ENCODE data around the gene NUP214.

NUP214 gene

DNA sequence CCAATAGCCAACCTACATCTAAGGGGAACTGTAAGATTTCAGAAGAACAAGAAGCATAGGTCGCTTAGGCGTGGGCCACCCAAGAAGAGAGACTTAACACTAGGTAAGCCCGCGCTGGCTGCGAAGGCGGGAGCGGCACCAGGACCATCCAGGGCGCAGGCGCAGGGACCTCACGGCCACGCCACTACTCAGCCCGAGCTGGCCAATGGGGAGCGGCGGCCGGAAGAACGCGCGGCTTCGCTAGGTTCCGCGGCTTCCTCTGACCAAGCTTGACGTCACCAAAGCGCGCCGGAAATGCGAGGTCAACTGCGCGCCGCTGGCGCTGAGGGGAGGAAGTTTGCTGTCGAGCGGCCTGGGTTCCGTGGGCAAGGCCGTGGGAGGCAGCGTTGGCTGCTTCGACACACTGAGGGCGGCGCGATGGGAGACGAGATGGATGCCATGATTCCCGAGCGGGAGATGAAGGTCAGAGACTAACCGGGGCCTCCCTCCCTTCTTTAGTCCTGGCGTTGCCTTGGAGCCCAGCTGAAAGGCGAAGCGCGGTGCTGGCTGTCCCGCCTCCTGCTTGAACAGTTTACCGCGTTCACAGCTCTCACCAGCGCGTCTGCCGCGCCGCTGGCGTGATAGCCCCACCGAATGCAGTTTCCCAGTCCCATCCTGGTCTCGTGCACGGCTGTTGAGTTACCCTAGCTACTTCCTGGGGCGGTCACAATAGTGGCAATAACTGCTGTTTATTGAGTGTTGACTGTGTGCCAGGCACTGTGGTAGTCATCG is at the start of gene NUP214:
NUP214 (plus strand) TSS at position 299 of the 771 bp plus-strand sequence; CDS start at position 418, 119 bp downstream.
- in situ Hi-C loops (cut with HindIII; ENCODE audit: low sequenced_read_pairs): no loop called here

DNA sequence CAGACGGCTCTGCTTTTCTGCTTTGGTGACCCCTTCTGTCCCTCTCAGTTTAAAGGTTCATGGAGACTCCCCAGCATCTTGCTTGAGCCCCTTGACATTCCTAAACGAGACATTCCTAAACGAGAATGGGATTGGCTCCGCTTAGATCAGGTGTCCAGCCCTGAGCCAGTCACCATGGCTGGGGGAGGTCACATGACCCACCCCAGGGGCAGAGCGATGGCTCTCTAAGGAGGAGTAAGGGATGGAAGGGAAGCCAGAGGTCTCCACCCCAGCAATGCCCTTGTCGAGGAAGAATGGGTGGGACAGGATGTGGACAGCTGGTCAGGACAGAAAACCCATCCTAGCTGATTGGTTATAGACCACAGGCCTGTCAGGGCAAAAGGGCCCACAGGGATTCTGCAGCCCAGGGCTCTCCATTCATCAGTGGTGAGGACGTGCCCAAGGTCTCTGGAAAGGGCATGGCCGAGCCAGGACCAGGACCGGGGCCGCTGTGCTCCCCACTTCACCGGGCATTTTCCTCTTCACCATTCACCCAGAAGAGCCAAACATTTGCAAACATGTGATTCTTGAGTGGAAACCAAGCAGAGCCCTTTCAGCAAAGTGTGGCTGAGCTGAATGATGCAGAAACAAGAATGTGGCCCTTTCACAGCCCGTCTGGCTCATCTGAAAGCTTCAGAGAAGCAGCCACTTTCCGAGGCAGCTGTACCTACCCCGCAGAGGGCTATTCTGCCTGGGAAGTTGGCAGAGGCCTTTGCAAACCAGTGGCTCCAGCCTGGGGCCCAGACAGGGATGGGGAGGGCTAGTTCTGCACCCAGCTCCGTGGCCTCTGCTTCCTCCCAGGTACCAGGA is 48.8 kb upstream of the NUP214 start:
- in situ Hi-C loops (cut with HindIII; ENCODE audit: low sequenced_read_pairs): no loop called here

DNA sequence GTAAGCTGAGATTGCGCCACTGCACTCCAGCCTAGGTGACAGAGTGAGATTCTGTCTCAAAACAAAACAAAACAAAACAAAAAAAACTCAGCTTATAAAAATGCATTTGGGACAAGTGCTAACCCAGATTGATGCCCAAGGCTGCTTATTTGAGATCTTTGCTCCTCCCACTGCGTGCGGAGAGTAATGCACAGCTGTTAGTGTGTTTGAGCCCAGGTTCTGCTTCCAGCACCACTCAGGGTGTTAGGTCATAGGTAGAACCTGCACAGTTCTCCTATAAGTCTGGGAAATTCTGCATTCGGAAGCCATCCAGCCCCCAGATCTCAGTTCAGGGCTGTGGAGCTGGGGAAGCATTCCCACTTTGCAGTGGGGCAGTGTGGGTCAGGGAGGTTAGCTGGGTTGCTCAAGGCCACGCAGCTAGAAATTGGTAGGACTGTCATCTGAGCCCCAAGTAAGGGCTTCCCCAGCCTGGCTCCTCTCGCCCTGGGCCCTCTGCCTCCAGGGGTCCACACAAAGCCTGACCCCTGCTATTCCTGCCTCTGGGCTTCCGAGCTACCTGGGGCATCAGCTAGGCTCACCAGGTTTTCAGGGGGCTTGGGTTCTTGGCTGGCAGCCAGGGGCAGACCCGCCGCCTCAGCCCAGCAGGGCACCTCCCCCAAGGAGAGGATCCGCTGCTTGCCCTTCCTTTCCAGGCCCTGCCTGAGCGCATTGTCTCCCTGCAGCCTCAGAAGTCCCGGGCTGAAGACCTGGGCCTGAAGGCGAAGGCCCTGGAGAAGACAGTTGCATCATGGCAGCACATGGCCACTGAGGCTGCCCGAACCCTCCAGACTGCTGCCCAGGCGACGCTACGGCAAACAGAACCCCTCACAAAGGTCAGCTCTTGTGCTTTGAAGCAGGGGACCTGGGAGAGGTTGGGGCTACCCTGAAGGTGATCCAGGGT is 46.7 kb upstream of the NUP214 start:
- in situ Hi-C loops (cut with HindIII; ENCODE audit: low sequenced_read_pairs): no loop called here

DNA sequence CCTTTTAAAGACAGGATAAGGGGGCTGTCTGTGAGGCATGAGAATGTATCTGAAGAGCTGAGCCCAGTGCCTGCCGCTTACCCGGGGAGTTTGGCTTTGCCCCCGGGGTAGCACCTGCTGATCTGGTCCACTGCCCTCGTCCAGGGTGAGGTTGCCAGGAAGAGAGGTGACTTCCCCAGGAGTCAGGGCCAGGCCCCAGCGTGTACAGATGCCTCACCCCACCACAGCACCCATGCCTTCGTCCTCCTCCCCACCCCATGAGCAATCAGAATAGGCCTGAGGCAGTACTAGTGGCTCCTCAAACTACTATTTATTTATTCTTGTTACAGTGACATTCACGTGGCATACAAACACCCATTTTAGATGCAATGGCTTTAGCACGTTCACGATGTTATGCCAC is 44.8 kb upstream of the NUP214 start:
- in situ Hi-C loops (cut with HindIII; ENCODE audit: low sequenced_read_pairs): no loop called here

DNA sequence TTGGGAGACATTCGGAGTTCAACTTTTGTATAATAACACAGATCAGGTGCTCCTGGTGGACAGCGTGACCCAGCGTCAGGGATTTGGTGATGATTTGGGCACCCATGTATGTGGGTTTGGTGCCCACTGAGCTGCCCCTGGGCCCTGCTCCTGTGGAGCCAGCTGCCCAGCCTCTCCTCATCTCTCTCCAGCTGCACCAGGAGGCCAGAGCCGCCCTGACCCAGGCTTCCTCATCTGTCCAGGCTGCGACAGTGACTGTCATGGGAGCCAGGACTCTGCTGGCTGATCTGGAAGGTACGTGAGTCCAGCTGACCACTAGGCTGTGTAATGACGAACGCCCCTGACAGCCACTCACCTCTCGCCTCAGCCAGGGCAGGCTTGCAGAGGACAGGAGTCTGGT is 43.5 kb upstream of the NUP214 start:
- in situ Hi-C loops (cut with HindIII; ENCODE audit: low sequenced_read_pairs): no loop called here

DNA sequence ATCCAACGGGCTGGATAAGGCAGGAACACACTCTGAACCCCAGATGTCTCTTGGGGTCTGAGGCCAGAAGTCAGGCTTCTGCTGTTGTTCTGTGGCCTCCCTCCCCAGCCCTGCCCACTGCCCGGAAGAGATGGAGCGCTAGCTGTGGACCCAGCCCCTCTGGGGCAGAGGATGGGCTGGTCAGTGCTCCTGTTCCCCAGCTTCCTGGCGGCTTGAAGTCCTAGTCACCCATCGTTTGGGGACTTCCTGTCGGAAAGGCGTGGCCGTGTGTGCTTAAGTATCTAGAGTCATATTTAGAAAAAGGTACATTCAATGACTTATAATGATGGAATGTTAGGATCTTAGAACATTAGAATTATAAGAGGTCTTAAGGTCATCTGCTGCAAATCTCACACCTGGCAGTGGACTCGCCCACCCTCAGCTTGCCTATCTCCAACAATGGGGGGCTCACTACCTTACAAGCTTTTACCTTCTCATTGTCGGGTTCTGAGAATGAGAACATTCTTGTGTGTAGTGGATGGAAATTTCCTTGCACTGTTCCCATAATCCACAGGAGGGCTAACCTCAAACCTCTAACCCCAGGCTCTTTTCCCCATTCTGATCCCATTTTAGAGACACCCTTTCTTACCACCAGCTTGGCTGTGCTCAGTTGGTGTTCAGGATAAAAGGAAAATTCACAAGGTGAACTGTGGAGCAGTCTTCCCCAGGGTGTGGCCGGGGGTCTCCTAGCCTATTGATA is 42.4 kb upstream of the NUP214 start:
- in situ Hi-C loops (cut with HindIII; ENCODE audit: low sequenced_read_pairs): no loop called here

DNA sequence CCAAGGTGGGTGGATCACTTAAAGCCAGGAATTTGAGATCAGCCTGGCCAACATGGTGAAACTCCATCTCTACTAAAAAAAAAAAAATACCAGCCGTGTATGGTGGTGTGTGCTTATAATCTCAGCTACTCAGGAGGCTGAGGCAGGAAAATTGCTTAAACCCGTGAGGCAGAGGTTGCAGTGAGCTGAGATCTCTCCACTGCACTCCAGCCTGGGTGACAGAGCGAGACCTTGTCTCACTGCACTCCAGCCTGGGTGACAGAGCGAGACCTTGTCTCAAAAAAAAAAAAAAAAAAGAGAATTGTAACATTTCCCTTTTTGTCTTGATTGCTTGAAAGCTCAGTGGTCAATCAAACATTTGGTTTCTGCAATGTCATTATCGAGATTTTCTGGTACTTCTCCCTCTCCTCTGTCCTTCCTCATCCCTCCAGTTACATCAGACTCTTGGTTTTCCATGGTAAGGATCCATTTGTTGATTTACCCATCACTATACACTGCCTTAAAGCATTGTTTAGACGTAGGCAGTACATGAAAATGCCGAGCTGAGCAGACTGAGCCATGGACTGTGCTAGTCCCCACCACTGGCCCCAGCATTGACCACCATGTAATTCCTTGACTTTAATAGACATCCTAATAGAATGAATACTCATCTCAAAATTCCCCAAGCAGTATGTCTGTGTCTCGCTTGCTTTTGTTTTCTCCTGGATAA is 40.6 kb upstream of the NUP214 start:
- in situ Hi-C loops (cut with HindIII; ENCODE audit: low sequenced_read_pairs): no loop called here

DNA sequence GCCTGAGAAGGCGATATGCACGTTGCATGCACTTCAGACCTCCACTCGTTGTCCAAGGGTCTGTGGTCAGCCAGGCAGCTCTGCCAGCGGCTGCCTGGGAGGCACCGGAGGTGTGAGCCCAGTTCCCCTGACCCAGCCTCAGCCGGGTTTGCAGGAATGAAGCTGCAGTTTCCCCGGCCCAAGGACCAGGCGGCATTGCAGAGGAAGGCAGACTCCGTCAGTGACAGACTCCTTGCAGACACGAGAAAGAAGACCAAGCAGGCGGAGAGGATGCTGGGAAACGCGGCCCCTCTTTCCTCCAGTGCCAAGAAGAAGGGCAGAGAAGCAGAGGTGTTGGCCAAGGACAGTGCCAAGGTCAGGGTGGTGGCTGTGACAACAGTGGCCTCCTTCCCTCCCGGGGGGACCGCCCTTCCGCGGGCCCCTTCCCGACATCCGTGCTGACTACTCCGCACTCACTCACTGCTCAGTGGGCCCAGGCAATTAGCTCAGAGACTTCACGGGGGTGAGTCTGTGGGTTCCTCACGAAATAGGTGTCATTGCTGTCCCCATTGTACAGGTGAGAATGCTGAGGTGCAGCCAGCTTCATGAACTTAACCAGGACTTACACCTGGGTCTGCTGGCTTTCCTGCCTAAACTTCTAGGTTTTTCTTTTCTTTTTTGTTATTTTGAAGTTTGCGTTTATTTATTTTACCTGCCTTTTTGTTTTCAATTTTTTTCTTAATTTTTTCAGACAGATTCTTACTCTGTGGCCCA is 39.8 kb upstream of the NUP214 start:
- in situ Hi-C loops (cut with HindIII; ENCODE audit: low sequenced_read_pairs): no loop called here

DNA sequence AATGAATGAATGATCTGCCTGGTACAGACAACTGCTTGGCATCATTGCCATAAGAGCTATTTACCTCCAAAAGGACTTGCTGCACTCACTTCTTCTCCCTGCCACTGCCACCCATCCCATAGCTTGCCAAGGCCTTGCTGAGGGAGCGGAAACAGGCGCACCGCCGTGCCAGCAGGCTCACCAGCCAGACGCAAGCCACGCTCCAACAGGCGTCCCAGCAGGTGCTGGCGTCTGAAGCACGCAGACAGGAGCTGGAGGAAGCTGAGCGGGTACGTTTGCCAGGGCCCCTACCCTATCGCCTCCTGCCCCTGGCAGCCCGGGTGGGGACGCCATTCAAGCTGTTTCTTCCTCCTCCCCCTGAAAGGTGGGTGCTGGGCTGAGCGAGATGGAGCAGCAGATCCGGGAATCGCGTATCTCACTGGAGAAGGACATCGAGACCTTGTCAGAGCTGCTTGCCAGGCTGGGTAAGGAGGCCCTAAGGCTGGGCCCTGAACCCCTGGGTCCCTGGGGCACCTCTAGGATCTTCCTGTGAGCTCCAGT is 38.0 kb upstream of the NUP214 start:
- in situ Hi-C loops (cut with HindIII; ENCODE audit: low sequenced_read_pairs): no loop called here

DNA sequence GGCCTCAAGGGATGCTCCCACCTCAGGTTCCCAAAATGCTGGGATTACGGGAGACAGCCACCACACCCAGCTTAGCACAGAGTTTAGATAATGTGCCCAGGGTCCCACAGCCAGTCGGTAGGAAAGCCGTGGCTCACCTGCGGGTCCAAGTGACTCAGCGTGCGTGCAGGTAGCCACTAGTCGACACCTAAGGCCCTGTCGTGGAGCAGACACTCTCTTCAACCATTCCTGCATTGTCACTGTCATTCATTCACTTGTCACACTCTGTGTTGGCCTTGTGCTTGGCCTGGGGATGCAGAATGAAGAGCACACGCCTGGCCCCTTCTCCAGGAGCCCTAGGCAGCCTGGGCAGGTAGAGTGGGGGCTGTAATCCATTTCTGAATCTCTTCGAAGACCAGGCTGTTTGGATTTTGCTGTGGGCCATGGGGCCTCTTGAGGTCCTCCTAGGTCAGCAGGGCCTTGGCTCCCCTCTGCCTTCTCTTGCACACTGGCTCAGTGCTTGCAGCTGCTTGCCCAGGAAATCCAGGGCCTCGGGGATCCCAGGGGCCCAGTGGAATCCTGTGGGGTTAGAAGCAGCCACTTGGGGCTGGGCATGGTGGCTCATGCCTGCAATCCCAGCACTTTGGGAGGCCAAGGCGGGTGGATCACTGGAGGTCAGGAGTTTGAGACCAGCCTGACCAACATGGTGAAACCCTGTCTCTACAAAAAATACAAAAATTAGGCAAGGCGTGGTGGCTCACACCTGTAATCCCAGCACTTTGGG is 35.2 kb upstream of the NUP214 start:
- in situ Hi-C loops (cut with HindIII; ENCODE audit: low sequenced_read_pairs): loop anchor here (10.0 kb wide), 1 partner anchor 55 kb away; no protein-coding TSS in a partner anchor

DNA sequence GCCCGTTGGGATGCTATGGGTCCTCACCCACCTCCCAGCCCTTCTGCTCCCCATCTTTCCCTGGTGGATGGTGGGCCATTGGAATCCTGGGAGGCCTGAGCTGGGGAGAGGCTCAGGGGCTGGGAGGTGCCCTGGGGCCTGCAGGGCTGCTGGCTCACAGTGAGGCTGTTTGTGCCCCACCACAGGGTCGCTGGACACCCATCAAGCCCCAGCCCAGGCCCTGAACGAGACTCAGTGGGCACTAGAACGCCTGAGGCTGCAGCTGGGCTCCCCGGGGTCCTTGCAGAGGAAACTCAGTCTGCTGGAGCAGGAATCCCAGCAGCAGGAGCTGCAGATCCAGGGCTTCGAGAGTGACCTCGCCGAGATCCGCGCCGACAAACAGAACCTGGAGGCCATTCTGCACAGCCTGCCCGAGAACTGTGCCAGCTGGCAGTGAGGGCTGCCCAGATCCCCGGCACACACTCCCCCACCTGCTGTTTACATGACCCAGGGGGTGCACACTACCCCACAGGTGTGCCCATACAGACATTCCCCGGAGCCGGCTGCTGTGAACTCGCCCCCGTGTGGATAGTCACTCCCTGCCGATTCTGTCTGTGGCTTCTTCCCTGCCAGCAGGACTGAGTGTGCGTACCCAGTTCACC is 33.9 kb upstream of the NUP214 start:
- in situ Hi-C loops (cut with HindIII; ENCODE audit: low sequenced_read_pairs): loop anchor here (10.0 kb wide), 1 partner anchor 57 kb away; no protein-coding TSS in a partner anchor

DNA sequence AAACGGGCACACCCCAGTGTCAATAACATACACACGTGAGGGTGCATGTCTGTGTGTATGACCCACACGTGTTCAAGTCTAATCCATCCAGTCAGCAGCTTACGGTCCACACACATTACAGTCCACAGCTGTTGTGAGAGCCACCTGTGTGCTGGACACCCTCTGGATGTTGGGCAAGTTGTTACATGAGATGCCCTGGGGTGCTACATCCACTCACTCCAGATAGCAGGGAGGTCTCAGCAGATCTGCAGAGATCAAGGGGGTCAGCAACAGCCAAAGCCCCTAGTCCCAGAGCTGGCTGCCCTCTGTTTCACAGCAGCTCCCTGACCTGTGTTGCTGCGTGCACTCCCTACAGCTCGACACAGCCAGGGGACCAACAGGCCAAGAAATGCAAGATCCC is 33.4 kb upstream of the NUP214 start:
- in situ Hi-C loops (cut with HindIII; ENCODE audit: low sequenced_read_pairs): loop anchor here (10.0 kb wide), 1 partner anchor 57 kb away; no protein-coding TSS in a partner anchor

DNA sequence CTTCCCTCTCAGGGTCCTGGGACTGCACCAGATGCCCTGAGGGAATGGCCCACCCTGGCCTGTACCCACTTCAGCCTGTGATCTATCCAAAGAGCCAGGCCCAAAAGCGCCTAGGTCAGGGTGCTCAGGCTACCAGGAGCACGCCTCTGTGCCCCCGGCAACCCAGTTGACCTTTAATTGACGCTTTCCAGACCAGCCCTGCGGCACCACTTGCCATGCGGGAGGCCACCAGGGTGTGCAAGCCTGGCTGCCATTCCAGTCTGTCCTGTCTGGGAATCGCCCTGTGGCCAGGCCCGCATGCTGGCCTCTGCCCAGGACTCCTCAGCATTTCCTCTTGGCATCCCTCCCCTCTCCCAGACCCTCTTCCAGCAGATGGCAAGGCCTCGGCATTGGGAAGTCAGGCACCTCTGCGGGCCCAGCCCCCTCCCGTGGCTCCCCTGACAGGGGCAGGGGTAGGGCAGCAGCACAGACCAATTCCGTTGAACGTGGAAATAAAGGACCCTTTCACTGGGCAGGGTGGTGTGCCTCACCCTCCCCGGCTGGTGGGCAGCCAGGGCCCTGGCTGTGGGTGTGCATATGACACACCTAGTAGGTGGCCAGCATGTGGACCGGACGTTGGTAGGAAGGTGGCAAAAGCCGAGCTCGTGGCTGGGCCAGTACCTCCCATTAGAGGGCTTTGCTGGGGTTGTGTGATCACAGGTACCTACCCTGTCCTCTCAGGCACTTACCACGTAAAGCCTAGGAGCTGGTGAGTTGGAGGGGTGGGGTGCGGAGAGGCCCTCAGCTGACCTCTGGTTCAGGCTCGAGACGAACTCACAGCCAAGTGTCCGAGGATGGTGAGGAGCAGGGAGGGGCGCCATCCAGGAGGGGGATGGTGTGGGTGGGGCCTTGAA is 32.6 kb upstream of the NUP214 start:
- in situ Hi-C loops (cut with HindIII; ENCODE audit: low sequenced_read_pairs): loop anchor here (10.0 kb wide), 1 partner anchor 58 kb away; no protein-coding TSS in a partner anchor

DNA sequence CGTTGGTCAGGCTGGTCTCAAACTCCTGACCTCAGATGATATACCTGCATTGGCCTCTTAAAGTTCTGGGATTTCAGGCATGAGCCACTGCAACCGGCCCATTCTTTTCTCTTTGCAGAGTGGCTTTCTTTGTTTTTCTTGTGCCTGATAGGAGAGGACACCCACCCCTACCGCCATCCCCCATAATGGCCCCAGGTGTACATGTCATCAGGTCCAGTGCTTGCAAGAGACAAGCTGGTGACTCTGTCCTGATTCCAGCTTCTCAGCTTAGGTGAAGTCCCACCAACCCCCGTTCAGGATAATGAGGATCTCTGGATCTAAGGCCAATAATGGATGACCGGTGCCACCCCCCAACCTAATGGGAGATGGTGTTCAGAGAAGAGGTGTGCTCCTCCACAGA is 31.4 kb upstream of the NUP214 start:
- in situ Hi-C loops (cut with HindIII; ENCODE audit: low sequenced_read_pairs): loop anchor here (10.0 kb wide), 1 partner anchor 59 kb away; no protein-coding TSS in a partner anchor

DNA sequence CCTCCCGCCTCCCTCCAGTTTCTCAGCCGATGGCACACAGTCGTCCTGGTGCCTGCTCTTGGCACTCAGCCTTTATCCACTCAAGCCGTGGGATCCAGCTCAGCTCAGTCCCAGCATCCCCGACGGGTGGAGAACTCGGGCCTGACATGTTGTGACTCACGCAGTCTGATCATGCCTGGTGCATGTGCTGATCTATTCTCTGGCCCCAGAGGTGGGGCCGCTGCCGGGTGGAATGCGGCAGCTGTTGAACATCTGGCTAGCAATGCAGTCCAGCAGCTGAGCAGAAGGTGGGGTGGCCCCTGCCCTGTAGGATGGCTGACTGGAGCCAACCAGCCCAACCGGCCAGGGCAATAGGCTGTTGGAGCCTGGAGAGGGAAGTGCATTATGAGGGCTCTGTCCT is 30.8 kb upstream of the NUP214 start:
- in situ Hi-C loops (cut with HindIII; ENCODE audit: low sequenced_read_pairs): loop anchor here (10.0 kb wide), 1 partner anchor 60 kb away; no protein-coding TSS in a partner anchor

DNA sequence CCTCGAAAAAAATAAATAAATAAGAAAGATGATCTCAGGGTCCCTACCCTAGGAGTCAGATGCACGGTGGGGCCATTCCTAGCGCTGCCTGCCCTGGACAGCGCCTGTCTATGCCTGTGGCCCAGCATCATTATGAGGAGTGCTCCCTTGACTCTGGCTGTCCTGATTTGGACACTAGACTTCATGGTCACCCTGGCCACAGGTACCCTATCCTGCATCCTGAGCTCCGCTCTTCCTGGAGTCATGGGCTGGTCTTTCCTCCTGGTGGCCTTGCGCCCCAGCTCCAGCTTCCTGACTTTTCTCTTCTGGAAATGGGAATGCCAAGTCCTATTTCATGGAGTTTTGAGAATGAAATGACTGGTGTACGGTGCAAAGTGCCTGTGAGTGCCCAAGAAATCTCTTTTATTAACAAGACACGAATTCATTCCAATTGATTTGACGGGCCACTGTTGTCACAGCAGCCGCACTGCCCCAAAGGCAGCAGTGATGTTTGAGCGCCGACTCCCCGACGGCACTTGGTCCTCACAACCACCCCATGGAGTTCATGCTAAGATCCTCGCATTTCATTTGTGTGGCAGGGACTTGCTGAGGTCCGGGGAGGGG is 29.6 kb upstream of the NUP214 start:
- in situ Hi-C loops (cut with HindIII; ENCODE audit: low sequenced_read_pairs): loop anchor here (10.0 kb wide), 1 partner anchor 61 kb away; no protein-coding TSS in a partner anchor
